MM.1S (cell line): ENCODE data around the gene ARIH1.

Source experiments
- DNase-seq: peaks from one replicate; pipeline ENCODE4 v3.0.0-alpha.2; 2015
- H2AFZ ChIP-seq: fragments of 300-600 bp; sonication (generic); 2 replicates; pipeline ENCODE4 v1.6.0; 2016; ENCODE audit warnings: antibody characterized with exemption, low read length
- H3F3A ChIP-seq: fragments of 300-600 bp; sonication (generic); 2 replicates; pipeline ENCODE4 v1.6.1; 2016; ENCODE audit warnings: mild to moderate bottlenecking, antibody characterized with exemption, low read length, moderate library complexity, mixed read lengths; ENCODE audit not compliant: insufficient read depth
- H3K27ac ChIP-seq: fragments of 300-600 bp; sonication (generic); 2 replicates; pipeline ENCODE4 v1.5.1; 2016; ENCODE audit warnings: mild to moderate bottlenecking, low read length
- H3K27me3 ChIP-seq: fragments of 300-600 bp; sonication (generic); replicated peaks from 2 replicates; pipeline ENCODE4 v1.6.0; 2016; ENCODE audit warnings: low read length; ENCODE audit not compliant: insufficient read depth
- H3K36me3 ChIP-seq: fragments of 300-600 bp; sonication (generic); replicated peaks from 2 replicates; pipeline ENCODE4 v1.6.1; 2016; ENCODE audit warnings: mild to moderate bottlenecking, low read length, mixed read lengths; ENCODE audit not compliant: insufficient read depth
- H3K4me1 ChIP-seq: fragments of 300-600 bp; sonication (generic); 2 replicates; pipeline ENCODE4 v1.6.1; 2016; ENCODE audit warnings: low read length, mixed read lengths
- H3K4me2 ChIP-seq: fragments of 300-600 bp; sonication (generic); 2 replicates; pipeline ENCODE4 v1.6.0; 2016; ENCODE audit warnings: low read depth, low read length
- H3K4me3 ChIP-seq: fragments of 300-600 bp; sonication (generic); 2 replicates; pipeline ENCODE4 v1.5.1; 2016; ENCODE audit warnings: low read length, mixed read lengths
- H3K79me2 ChIP-seq: fragments of 300-600 bp; sonication (generic); 2 replicates; pipeline ENCODE4 v1.6.1; 2016; ENCODE audit warnings: mixed run types, low read length, mixed read lengths
- H3K9ac ChIP-seq: fragments of 300-600 bp; sonication (generic); 2 replicates; pipeline ENCODE4 v1.6.1; 2016; ENCODE audit warnings: low read length, mixed read lengths
- H3K9me2 ChIP-seq: fragments of 300-600 bp; sonication (generic); replicated peaks from 2 replicates; pipeline ENCODE4 v1.6.1; 2016; ENCODE audit warnings: mild to moderate bottlenecking, low read length, mixed read lengths; ENCODE audit not compliant: insufficient read depth
- H3K9me3 ChIP-seq: fragments of 300-600 bp; sonication (generic); replicated peaks from 2 replicates; pipeline ENCODE4 v1.6.1; 2016; ENCODE audit warnings: mild to moderate bottlenecking, low read length, mixed read lengths; ENCODE audit not compliant: insufficient read depth
- H4K20me1 ChIP-seq: fragments of 300-600 bp; sonication (generic); 2 replicates; pipeline ENCODE4 v1.6.1; 2016; ENCODE audit warnings: mild to moderate bottlenecking, low read length, moderate library complexity, mixed read lengths; ENCODE audit not compliant: insufficient read depth
- CTCF ChIP-seq: fragments of 300-600 bp; sonication (generic); IDR thresholded peaks from 2 replicates; pipeline ENCODE4 v1.5.1; 2016; ENCODE audit warnings: antibody characterized with exemption, low read length, mixed read lengths
- EZH2 ChIP-seq: fragments of 300-600 bp; sonication (generic); optimal IDR thresholded peaks from 2 replicates; pipeline ENCODE3; 2017; ENCODE audit warnings: low read depth, mild to moderate bottlenecking, antibody characterized with exemption, low read length, mixed read lengths
- EZH2phosphoT487 ChIP-seq: fragments of 300-600 bp; sonication (generic); IDR thresholded peaks from 2 replicates; pipeline ENCODE4 v1.6.1; 2018; ENCODE audit warnings: antibody characterized with exemption, low read length

Gene ARIH1

DNA sequence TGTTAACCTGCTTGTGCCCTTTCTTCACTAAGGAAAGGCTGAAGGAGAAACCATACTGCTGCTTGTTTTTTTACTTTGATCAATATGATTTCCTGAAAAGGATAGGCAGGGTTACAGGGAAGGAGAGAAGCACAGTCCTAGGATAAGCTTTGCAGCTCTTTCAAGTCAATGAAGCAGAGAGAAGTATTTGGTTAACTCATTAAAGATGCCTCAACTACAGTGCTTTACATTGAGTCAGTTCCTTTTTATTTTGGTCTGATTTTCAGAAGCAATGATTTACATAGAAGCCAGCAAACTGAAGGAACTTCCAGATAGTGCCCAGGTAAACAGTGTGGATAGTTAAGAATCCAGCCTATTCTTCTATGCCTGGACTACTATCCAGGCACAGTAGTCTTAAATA, 64.8 kb downstream of the ARIH1 start:
- Histone ChIP-seq H2AFZ (no peak overlapping the region), H3K4me1 (no peaks in the 10 kb centered on the region), H3K4me3 (no peak overlapping the region), H3K4me2 (no peak overlapping the region), H3K36me3 (no peaks in the 10 kb centered on the region), H3K79me2 (peaks cover 86% of the 10 kb centered on the region), H3K27me3 (no peaks in the 10 kb centered on the region), H3K27ac (no peak overlapping the region), H3F3A (no peaks in the 10 kb centered on the region), H3K9me3 (no peaks in the 10 kb centered on the region), H3K9me2 (no peaks in the 10 kb centered on the region), H4K20me1 (peaks cover 7% of the 10 kb centered on the region; the same call in 1 of the 2 replicates), H3K9ac (no peak overlapping the region)
- DNase-seq = no peak
- TF ChIP-seq EZH2 = no peak
- no peak for TF ChIP-seq CTCF
- TF ChIP-seq EZH2phosphoT487 = no peak

DNA sequence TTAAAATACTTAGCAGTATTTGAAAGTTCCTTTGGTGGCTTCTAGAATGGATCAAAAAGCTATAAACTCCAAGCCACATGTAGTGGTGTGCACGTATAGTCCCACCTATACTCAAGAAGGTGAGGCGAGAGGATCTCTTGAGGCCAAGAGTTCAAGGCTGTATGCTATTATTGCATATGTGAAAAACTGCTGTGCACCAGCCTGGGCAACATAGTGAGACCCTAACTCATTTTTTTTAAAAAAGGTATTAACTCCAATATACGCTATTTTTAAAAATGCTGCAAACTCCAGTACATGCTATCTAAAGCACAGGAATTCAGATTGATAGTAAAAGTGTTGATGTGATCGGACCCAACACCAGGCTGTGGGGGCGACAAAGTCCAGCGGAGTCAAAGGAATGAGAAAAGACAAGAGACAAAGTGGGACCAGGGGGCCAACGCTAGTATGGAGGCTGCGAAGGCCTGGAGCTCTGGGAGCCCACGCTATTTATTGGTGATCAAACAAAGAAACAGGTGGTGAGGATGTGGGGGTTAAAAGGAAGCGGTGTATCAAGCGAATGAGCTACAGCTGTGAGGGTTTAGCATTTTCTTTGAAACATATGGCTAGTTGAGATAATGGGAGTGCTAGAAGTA, 66.6 kb downstream of the ARIH1 start:
- no peak overlapping the region for H3K4me3 ChIP-seq
- H3K79me2 ChIP-seq = peaks cover 77% of the 10 kb centered on the region
- no peaks in the 10 kb centered on the region for H3K9me2 ChIP-seq
- no peak for DNase-seq
- H3K4me1 ChIP-seq = no peaks in the 10 kb centered on the region
- TF ChIP-seq CTCF (no peak), EZH2phosphoT487 (no peak)
- H4K20me1 ChIP-seq = peaks cover 7% of the 10 kb centered on the region; the same call in 1 of the 2 replicates
- H3K27ac ChIP-seq = no peak overlapping the region
- H3K9ac ChIP-seq = no peak overlapping the region
- no peaks in the 10 kb centered on the region for H3F3A ChIP-seq
- H3K9me3 ChIP-seq = no peaks in the 10 kb centered on the region
- no peaks in the 10 kb centered on the region for H3K36me3 ChIP-seq
- H2AFZ ChIP-seq = no peak overlapping the region
- H3K4me2 ChIP-seq = no peak overlapping the region
- no peaks in the 10 kb centered on the region for H3K27me3 ChIP-seq

GRCh38 chr15:72541674-72542073, 67.5 kb downstream of the ARIH1 start:
- Histone ChIP-seq H3K9me3 (no peaks in the 10 kb centered on the region), H3F3A (no peaks in the 10 kb centered on the region), H3K4me2 (no peak overlapping the region), H3K27me3 (no peaks in the 10 kb centered on the region), H3K27ac (no peak overlapping the region), H3K4me3 (no peak overlapping the region), H3K4me1 (no peaks in the 10 kb centered on the region), H3K36me3 (no peaks in the 10 kb centered on the region), H2AFZ (no peak overlapping the region), H3K9me2 (no peaks in the 10 kb centered on the region), H3K9ac (no peak overlapping the region), H4K20me1 (peaks cover 7% of the 10 kb centered on the region; the same call in 1 of the 2 replicates), H3K79me2 (peaks cover 78% of the 10 kb centered on the region)
- TF ChIP-seq EZH2phosphoT487 = no peak
- DNase-seq = no peak

DNA sequence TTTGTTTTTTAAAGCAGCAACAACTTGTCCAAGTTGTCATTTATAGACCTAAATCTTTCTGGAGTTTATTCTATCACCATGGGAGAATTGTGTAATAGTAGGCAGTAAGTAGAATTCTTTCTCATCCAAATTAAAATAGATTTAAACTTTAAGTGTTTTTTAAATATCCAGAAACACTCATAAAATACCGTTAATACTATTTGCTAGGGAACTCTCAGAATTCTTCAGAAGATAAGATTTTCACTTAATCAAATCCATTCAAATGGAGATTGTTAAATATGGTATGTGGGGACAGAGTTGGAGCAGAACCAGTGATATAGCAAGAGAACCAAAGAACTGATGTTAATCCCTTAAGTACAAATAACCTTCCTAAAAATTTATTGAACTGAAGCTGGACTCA, 71.0 kb downstream of the ARIH1 start:
- no peaks in the 10 kb centered on the region for H3K36me3 ChIP-seq
- H3K27ac ChIP-seq = no peak overlapping the region
- no peaks in the 10 kb centered on the region for H3K27me3 ChIP-seq
- no peaks in the 10 kb centered on the region for H3F3A ChIP-seq
- no peak for TF ChIP-seq EZH2
- TF ChIP-seq EZH2phosphoT487 = no peak
- TF ChIP-seq CTCF = no peak
- DNase-seq = no peak
- no peak overlapping the region for H3K9ac ChIP-seq
- no peaks in the 10 kb centered on the region for H3K4me1 ChIP-seq
- peaks cover 3% of the 10 kb centered on the region; the same call in 1 of the 2 replicates for H4K20me1 ChIP-seq
- no peak overlapping the region for H3K4me2 ChIP-seq
- no peak overlapping the region for H2AFZ ChIP-seq
- H3K79me2 ChIP-seq = peaks cover 53% of the 10 kb centered on the region
- no peaks in the 10 kb centered on the region for H3K9me3 ChIP-seq
- H3K9me2 ChIP-seq = no peaks in the 10 kb centered on the region
- H3K4me3 ChIP-seq = no peak overlapping the region
